ENCODE data around the gene NFX1.

GRCh38 chr9:33294670-33295432, 4.5 kb downstream of the NFX1 start:
- no peak for TF ChIP-seq POLR2AphosphoS5 (IDR thresholded peaks at IDR 0.05; ENCODE audit: control insufficient read depth, insufficient read depth, low read depth, low read length)
- TF ChIP-seq MYC (IDR thresholded peaks at IDR 0.05; ENCODE audit: low read depth, low read length): no peak
- TF ChIP-seq MYC (CRISPR knock-in tag; IDR thresholded peaks at IDR 0.05; ENCODE audit: borderline replicate concordance, low read depth): no peak
- TF ChIP-seq ZNF764 (CRISPR knock-in tag; IDR thresholded peaks at IDR 0.05; ENCODE audit: low read depth): no peak
- no peak for TF ChIP-seq POLR2A (conservative IDR thresholded peaks at IDR 0.05)
- TF ChIP-seq SOX6 (IDR thresholded peaks at IDR 0.05): no peak
- no peak for TF ChIP-seq NFIC (IDR thresholded peaks at IDR 0.05)
- TF ChIP-seq, protein P1, sequence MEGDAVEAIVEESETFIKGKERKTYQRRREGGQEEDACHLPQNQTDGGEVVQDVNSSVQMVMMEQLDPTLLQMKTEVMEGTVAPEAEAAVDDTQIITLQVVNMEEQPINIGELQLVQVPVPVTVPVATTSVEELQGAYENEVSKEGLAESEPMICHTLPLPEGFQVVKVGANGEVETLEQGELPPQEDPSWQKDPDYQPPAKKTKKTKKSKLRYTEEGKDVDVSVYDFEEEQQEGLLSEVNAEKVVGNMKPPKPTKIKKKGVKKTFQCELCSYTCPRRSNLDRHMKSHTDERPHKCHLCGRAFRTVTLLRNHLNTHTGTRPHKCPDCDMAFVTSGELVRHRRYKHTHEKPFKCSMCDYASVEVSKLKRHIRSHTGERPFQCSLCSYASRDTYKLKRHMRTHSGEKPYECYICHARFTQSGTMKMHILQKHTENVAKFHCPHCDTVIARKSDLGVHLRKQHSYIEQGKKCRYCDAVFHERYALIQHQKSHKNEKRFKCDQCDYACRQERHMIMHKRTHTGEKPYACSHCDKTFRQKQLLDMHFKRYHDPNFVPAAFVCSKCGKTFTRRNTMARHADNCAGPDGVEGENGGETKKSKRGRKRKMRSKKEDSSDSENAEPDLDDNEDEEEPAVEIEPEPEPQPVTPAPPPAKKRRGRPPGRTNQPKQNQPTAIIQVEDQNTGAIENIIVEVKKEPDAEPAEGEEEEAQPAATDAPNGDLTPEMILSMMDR (IDR thresholded peaks at IDR 0.05 in 2 of 3, conservative IDR thresholded peaks at IDR 0.05 in 1 of 3; ENCODE audit: insufficient read depth in 2 of 3, low read depth in 1 of 3, low read length in 3 of 3): no peak
- TF ChIP-seq TEAD1 (CRISPR knock-in tag; IDR thresholded peaks at IDR 0.05): no peak

Measured in K562 (cell line).